CD14-positive monocyte (primary cell): ENCODE data around the gene MEOX2. TPM values are rescaled to one million over a fixed set of nuclear protein-coding genes. Genes with fewer than 3 reads are reported as not detected.

Experiments used
- DNase-seq, 3 donors: peaks; one replicate each; pipeline ENCODE4 v3.0.0-alpha.2; 2011 to 2022
- H2AFZ ChIP-seq: 2 replicates; pipeline ENCODE4 v1.6.0; 2012; ENCODE audit warnings: mild to moderate bottlenecking, low read depth, low read length, inconsistent platforms; ENCODE audit not compliant: insufficient read depth, poor library complexity, severe bottlenecking
- H3K27ac ChIP-seq, 2 donors: 1 replicate in 1 of 2; 2 replicates in 1 of 2; pipeline ENCODE4 v1.5.1; 2012 to 2013; ENCODE audit warnings: low read length in 2 of 2, control low read depth in 1 of 2, inconsistent platforms in 1 of 2, low read depth in 1 of 2, mild to moderate bottlenecking in 1 of 2
- H3K27me3 ChIP-seq, 2 donors: one replicate each; pipeline versions ENCODE4 v1.6.0 to v1.6.1; 2011 to 2013; ENCODE audit warnings: low read length in 2 of 2; ENCODE audit not compliant: control insufficient read depth in 2 of 2, insufficient read depth in 2 of 2
- H3K36me3 ChIP-seq, 2 donors: replicated peaks in 1 of 2; 1 replicate in 1 of 2; 2 replicates in 1 of 2; pipeline versions ENCODE4 v1.5.1 to v1.6.1; 2012 to 2013; ENCODE audit warnings: low read length in 2 of 2, control low read depth in 1 of 2, inconsistent platforms in 1 of 2, mild to moderate bottlenecking in 1 of 2; ENCODE audit not compliant: insufficient read depth in 2 of 2, control insufficient read depth in 1 of 2
- H3K4me1 ChIP-seq, 2 donors: 1 replicate in 1 of 2; 2 replicates in 1 of 2; pipeline versions ENCODE4 v1.5.1 to v1.6.1; 2012 to 2013; ENCODE audit warnings: low read length in 2 of 2, control low read depth in 1 of 2, inconsistent platforms in 1 of 2, mild to moderate bottlenecking in 1 of 2, moderate library complexity in 1 of 2; ENCODE audit not compliant: insufficient read depth in 2 of 2, control insufficient read depth in 1 of 2
- H3K4me2 ChIP-seq: replicated peaks from 2 replicates; pipeline ENCODE3; 2012; ENCODE audit warnings: low read length, moderate library complexity, mild to moderate bottlenecking; ENCODE audit not compliant: poor library complexity, severe bottlenecking; ENCODE audit errors: extremely low read depth
- H3K4me3 ChIP-seq, 3 experiments: fragments of 200-600 bp in 1 of 3; sonication (generic) in 1 of 3; replicated peaks in 1 of 3; 1 replicate in 2 of 3; 2 replicates in 1 of 3; pipeline ENCODE4 v1.5.1; 2011 to 2013; ENCODE audit warnings: low read length in 3 of 3, mild to moderate bottlenecking in 3 of 3, control low read depth in 2 of 3, low read depth in 2 of 3, inconsistent platforms in 1 of 3, moderate library complexity in 1 of 3
- H3K79me2 ChIP-seq: 2 replicates; pipeline ENCODE4 v1.6.0; 2012; ENCODE audit warnings: mild to moderate bottlenecking, control low read depth, inconsistent platforms, low read length, moderate library complexity; ENCODE audit not compliant: insufficient read depth
- H3K9ac ChIP-seq: 2 replicates; pipeline ENCODE4 v1.6.0; 2017; ENCODE audit warnings: low read length, mild to moderate bottlenecking; ENCODE audit not compliant: insufficient read depth, poor library complexity, severe bottlenecking
- H3K9me3 ChIP-seq, 2 donors: replicated peaks in 1 of 2; 1 replicate in 1 of 2; 2 replicates in 1 of 2; pipeline versions ENCODE4 v1.5.1 to v1.6.1; 2012 to 2013; ENCODE audit warnings: low read length in 2 of 2, control low read depth in 1 of 2; ENCODE audit not compliant: control insufficient read depth in 1 of 2, insufficient read depth in 1 of 2
- H4K20me1 ChIP-seq: 2 replicates; pipeline ENCODE4 v1.6.0; 2012; ENCODE audit warnings: mild to moderate bottlenecking, low read length, control low read depth, moderate library complexity; ENCODE audit not compliant: insufficient read depth
- H3K27ac Mint-ChIP-seq, 7 donors: one replicate each; pipeline ENCODE4 v1.8.0; 2020; ENCODE audit warnings: mild to moderate bottlenecking in 7 of 7, mixed read lengths in 7 of 7, moderate library complexity in 6 of 7, inconsistent platforms in 2 of 7
- H3K27me3 Mint-ChIP-seq, 3 donors: one replicate each; pipeline ENCODE4 v1.8.0; 2021 to 2022; ENCODE audit warnings: low read depth in 3 of 3, mild to moderate bottlenecking in 3 of 3, mixed read lengths in 3 of 3, moderate library complexity in 3 of 3, inconsistent platforms in 1 of 3
- H3K36me3 Mint-ChIP-seq, 2 donors: one replicate each; pipeline ENCODE4 v1.8.0; 2020; ENCODE audit warnings: mixed read lengths in 2 of 2, inconsistent platforms in 1 of 2, mild to moderate bottlenecking in 1 of 2
- H3K4me1 Mint-ChIP-seq: one replicate; pipeline ENCODE4 v1.8.0; 2020; ENCODE audit warnings: mild to moderate bottlenecking, mixed read lengths
- H3K4me3 Mint-ChIP-seq, 2 donors: one replicate each; pipeline ENCODE4 v1.8.0; 2020; ENCODE audit warnings: mild to moderate bottlenecking in 2 of 2, mixed read lengths in 2 of 2, moderate library complexity in 1 of 2
- H3K9me3 Mint-ChIP-seq, 7 donors: one replicate each; pipeline ENCODE4 v1.8.0; 2020 to 2022; ENCODE audit warnings: mixed read lengths in 7 of 7, mild to moderate bottlenecking in 6 of 7, moderate library complexity in 6 of 7, inconsistent platforms in 2 of 7
- CTCF ChIP-seq: fragments of 200-600 bp; IDR thresholded peaks from one replicate; pipeline ENCODE4 v1.8.0; 2022; ENCODE audit warnings: antibody characterized with exemption, mild to moderate bottlenecking
- WGBS: methylation state at CpG from one replicate; pipeline ENCODE4 v1.1.5; 2013; ENCODE audit warnings: missing lambda C conversion rate; ENCODE audit not compliant: insufficient coverage; 5-methylcytosine and 5-hydroxymethylcytosine counted together
- intact Hi-C, 2 donors: fragments of 100-400 bp; cut with micrococcal nuclease; formaldehyde crosslinking; loops; one replicate each; pipeline versions ENCODE4 v1.15.0 to v1.15.1; 2023
- polyA plus RNA-seq, 3 donors: library from polyadenylated mRNA; depleted of rRNA in 1 of 3; unstranded in 2 of 3; stranded (reverse) in 1 of 3; fragments of 300-500 nt in 2 of 3; fragments of >200 nt in 1 of 3; fragmentation: Illumina TruSeq in 2 of 3; gene quantifications; 1 replicate in 2 of 3; 2 replicates in 1 of 3; pipeline ENCODE4 v1.2.3, GENCODE V29; 2012 to 2021

The MEOX2 gene
- polyA plus RNA-seq, 3 donors: not detected

GRCh38 chr7:15621468-15621867, 65.0 kb downstream of the MEOX2 start:
- no peaks in the 10 kb centered on the region for H3K4me1 Mint-ChIP-seq
- H3K36me3 Mint-ChIP-seq: no peaks in the 10 kb centered on the region
- no peak overlapping the region for H3K4me3 Mint-ChIP-seq
- Histone ChIP-seq H3K4me1 (no peaks in the 10 kb centered on the region), H3K9me3 (no peaks in the 10 kb centered on the region), H3K79me2 (no peaks in the 10 kb centered on the region), H4K20me1 (no peaks in the 10 kb centered on the region), H2AFZ (no peak overlapping the region), H3K27me3 (no peaks in the 10 kb centered on the region), H3K36me3 (no peaks in the 10 kb centered on the region), H3K27ac (no peak overlapping the region), H3K9ac (no peak overlapping the region), H3K4me2 (no peak overlapping the region), H3K4me3 (no peak overlapping the region)
- H3K27me3 Mint-ChIP-seq: no peaks in the 10 kb centered on the region
- WGBS: no CpG with 5 or more reads among the region's 2 CpGs
- H3K27ac Mint-ChIP-seq: no peak overlapping the region
- DNase-seq: no peak
- peaks cover 0 to 5% (median 0%) of the 10 kb centered on the region in 7 donors for H3K9me3 Mint-ChIP-seq
- intact Hi-C loops: no loop called here
- no peak for TF ChIP-seq CTCF

- Mint-ChIP-seq H3K36me3 (no peaks in the 10 kb centered on the region), H3K4me1 (no peaks in the 10 kb centered on the region), H3K4me3 (no peak overlapping the region), H3K9me3 (peaks cover 0 to 5% (median 0%) of the 10 kb centered on the region in 7 donors), H3K27me3 (no peaks in the 10 kb centered on the region), H3K27ac (no peak overlapping the region)
- intact Hi-C loops: no loop called here
- no peaks in the 10 kb centered on the region for H3K36me3 ChIP-seq
- no peak for TF ChIP-seq CTCF
- H3K79me2 ChIP-seq: no peaks in the 10 kb centered on the region
- no peak overlapping the region for H3K4me3 ChIP-seq
- no peaks in the 10 kb centered on the region for H3K4me1 ChIP-seq
- 95% methylated on average over 4 of the region's 6 CpGs for WGBS
- H2AFZ ChIP-seq: no peak overlapping the region
- H3K9me3 ChIP-seq: no peaks in the 10 kb centered on the region
- H3K27me3 ChIP-seq: no peaks in the 10 kb centered on the region
- no peak for DNase-seq
- H3K4me2 ChIP-seq: no peak overlapping the region
- H3K9ac ChIP-seq: no peak overlapping the region
- H4K20me1 ChIP-seq: no peaks in the 10 kb centered on the region
- H3K27ac ChIP-seq: no peak overlapping the region
Observed at GRCh38 chr7:15620491-15621185, 65.8 kb downstream of the MEOX2 start.
